ENCODE results near the gene CLDND1.

The CLDND1 gene

GRCh38 chr3:98556164-98557130 is 33.7 kb upstream of the CLDND1 start:
- TF ChIP-seq CTCF (IDR thresholded peaks at IDR 0.05; ENCODE audit: low read depth, low read length): no peak
- H3K4me3 ChIP-seq (ENCODE audit: low read depth, low read length): no peak overlapping the region

GRCh38 chr3:98555025-98555379 is 32.3 kb upstream of the CLDND1 start:
- no peak overlapping the region for H3K4me3 ChIP-seq (ENCODE audit: low read depth, low read length)
- no peak for TF ChIP-seq CTCF (IDR thresholded peaks at IDR 0.05; ENCODE audit: low read depth, low read length)

GRCh38 chr3:98554580-98554979 is 31.9 kb upstream of the CLDND1 start:
- H3K4me3 ChIP-seq (ENCODE audit: low read depth, low read length): no peak overlapping the region

GRCh38 chr3:98553753-98554152 is 31.1 kb upstream of the CLDND1 start:
- no peak for TF ChIP-seq CTCF (IDR thresholded peaks at IDR 0.05; ENCODE audit: low read depth, low read length)
- no peak overlapping the region for H3K4me3 ChIP-seq (ENCODE audit: low read depth, low read length)

More at GRCh38 chr3:98554580-98554979, 31.9 kb upstream of the CLDND1 start:
- TF ChIP-seq CTCF (IDR thresholded peaks at IDR 0.05; ENCODE audit: low read depth, low read length): no peak

- H3K4me3 ChIP-seq (ENCODE audit: low read depth, low read length): no peak overlapping the region
- TF ChIP-seq CTCF (IDR thresholded peaks at IDR 0.05; ENCODE audit: low read depth, low read length): no peak
Measured at GRCh38 chr3:98553021-98553563, 30.4 kb upstream of the CLDND1 start.

GRCh38 chr3:98552232-98553020 is 29.7 kb upstream of the CLDND1 start:
- H3K4me3 ChIP-seq (ENCODE audit: low read depth, low read length): no peak overlapping the region
- no peak for TF ChIP-seq CTCF (IDR thresholded peaks at IDR 0.05; ENCODE audit: low read depth, low read length)
